HG03565 (cell line): ENCODE measurements around the gene MYL6B.
A peak's percentile ranks its signal among the peaks of the same experiment; 100 is the strongest.
"Not testable (repeated sequence)": the region's sequence is repeated elsewhere in the genome, so short reads cannot be mapped to it uniquely, and the experiment has no call there.

Experiments used
- ATAC-seq: cut with Tn5 transposase; IDR thresholded peaks from one replicate; pipeline ENCODE4 v1.9.1; 2021; ENCODE audit warnings: mild to moderate bottlenecking, moderate library complexity; ENCODE audit not compliant: unreplicated experiment

MYL6B gene

DNA sequence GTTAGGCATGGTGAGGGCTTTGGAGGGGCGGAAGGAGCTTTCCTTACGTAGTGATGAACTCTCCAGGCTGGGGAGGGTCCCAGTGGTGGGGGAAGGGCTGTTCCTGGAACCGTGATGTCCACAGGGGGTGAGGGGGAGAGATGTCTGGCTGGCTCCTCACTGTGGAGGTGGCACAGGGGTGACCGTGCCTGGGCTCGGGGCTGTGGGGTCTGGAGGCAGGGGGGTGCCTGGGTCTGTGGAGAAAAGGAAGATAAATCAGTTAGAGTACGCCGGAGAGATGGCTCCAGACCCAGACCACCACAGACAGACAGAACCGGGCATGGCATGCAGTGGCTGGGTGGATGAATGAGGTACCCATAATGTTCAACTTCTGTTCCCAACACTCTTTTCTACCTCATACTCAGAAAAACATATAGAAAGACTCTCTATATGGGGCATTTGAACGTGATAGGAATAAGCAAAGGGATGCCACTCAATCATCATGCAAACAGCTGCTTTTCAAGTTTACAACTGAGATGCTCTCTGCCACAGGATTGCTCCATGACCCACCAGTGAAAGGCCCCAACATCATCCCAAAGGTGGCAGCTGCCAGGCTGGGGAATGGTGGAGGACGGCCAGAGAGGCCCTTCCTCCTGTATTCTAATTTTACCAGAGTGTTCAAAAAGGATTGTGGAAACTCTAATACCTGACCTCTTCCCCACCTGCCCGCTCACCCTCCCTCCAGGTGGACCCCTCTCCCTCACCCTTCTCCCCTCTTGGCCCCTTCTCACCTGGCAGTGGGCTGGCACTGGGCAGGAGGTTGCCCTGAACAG is 11.4 kb downstream of the MYL6B start:
- no peak for ATAC-seq

DNA sequence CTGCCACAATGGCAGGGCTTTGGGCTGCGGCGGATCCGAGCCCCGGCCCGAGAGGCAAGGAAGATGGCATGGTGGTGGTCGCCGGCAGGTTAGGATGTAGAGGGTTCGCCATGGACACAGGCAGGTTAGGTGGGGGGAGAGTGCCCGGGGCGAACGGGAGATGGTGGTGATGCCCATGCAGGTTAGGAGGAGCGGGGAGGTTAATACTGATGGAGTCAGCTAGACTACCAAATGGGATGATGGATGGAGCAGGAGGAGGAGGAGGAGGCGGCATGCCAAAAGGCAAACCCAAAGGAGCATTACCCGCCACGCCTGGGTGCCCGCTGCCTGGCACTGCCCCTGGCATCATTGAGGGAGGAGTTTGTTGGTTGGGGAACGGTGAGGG is 11.9 kb downstream of the MYL6B start:
- ATAC-seq, result no peak

DNA sequence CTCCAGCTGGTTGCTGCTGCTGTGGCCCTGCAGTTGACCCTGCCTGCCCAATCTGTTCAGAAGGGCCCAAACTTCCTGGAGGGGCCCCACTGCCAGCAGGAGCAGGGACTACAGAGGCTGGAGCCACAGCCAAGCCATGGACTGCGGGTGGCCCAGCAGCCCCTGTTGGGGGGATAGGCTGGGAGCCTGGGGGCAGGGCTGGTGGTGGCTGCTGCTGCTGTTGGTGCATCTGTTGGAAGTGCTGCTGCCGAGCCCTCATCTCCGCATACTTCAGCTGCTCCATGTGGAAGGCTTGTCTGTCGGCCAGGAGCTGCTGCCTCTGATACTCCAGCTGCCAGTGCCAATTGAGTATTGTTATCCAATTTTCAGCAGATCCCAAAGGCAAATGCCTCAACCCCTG is 13.0 kb downstream of the MYL6B start:
- ATAC-seq, result no peak

DNA sequence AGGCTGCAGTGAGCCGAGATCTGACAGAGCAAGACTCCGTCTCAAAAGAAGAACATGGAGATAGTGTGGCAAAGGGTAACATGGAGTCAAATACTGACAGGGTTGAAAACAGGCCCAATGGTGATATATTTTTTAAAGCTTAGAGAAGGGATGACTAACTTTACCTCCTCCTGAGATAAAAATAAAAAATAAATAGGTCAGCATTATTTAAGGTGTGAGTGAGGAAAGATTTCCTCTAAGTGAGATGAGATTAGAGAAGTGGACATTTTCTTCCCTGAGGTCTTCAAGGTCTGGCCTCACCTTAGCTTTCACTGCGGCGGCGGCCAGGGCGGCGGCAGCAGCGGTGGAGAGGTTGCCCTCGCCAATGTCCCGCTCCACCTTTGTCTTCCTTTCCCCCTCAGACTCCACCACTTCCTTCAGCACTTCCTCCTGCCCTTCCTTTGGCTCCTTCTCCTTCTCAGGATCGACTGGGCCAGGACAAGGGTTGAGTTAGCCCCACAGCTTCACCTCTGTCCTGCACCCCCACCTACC is 16.9 kb downstream of the MYL6B start:
- no peak for ATAC-seq

DNA sequence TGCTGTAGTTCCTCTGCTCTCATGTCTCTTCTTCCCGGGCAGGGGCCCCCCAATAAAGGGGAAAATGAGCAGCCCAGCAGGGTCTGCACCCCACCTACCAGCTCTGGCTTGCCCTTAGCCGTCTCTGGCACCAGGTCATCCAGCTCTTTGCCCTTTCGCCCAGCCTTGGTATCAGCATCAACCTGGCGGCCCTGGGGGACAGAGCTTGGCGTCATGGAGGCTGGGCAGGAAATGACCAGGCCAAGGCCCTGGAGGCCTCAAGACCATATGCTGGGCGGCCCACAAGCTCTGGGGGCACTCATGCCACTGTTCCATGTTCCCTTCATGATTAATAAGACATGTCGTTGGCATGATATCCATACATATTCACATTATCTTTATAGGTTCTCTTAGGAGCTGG is 20.5 kb downstream of the MYL6B start:
- no peak for ATAC-seq

DNA sequence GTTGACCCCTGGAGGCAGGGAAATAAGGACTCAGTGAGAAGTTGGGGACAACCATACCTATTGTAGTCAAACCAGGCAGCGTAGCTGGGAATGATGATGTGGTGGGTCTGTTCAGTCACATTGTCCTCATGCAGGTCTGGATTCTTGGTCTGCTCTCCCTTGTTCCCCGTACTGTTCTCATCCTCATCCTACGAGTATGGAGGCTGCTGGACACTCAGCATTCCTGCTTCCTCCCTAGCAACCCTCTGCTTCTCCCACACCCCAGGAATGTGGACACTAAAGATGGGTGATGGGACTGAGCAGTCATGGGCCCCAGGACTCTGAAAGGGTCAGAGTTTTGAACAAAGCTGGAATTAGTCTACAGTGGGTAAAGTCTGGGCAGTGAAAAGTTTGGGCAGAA is 26.0 kb downstream of the MYL6B start:
- ATAC-seq, result no peak

DNA sequence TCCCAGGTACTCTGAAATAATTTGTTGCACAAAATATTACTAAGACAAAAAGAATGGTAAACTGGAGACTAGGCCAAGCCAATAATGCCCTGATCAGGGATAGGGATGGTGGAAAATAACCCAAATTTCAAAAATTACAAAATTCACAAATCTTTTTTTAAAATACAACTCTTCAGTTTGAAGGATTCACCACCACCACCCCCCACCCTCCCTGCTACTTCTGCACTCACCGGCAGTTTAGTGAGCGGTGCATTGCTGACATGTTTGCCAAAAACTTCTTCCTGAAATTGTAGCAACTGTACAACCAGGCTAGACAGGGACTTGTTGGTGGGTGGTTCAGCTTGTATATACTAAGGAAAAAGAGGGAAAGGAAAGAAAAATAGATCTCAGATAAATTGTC is 34.6 kb downstream of the MYL6B start:
- ATAC-seq, result no peak

DNA sequence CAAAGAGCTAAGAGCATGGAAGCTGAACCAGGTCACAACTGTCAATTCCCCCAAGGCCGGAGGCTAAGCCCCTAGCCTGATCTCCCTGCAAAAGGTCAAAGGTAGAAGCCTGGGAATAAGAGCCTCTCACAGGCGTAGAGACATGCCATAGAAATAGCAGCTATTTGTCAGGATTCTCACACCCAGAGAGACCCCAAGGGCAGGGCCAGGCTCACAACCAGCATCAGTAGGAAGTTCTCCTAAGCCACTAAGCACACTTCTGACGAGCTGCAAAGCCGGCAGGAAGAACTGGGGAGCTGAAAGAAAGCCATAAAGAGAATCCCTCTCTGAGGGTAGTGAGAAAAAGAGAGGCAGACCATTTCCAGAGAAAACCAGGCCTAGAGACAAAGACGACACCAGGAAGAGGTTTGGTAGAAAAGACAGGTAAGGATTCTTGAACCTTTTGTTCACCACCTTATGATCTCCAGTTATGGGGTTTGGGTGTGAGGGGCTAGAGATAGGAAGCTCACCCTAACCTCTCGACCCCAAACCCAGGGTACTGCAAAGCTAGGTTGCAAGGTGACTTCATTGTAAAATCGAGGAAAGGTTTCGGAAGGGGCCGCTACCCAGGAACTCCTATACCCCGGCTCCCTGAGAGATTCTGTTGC is 35.9 kb downstream of the MYL6B start:
- no peak for ATAC-seq

DNA sequence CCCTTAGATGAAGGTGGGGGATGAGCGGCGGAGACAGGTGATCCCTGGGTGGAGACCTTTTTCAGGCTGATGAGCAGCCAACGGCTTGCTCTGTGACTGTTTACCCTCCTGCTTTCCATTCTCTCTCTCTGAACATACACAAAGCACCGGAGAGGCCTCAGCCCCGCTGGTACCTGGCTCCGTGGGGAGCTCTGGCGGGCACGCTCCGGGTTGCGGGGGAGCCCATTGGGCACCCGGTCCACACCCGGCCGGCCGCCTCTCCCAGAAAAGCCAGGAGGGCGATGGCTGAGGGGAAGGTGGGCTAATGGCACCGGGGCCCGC is 36.4 kb downstream of the MYL6B start:
- ATAC-seq, result no peak

DNA sequence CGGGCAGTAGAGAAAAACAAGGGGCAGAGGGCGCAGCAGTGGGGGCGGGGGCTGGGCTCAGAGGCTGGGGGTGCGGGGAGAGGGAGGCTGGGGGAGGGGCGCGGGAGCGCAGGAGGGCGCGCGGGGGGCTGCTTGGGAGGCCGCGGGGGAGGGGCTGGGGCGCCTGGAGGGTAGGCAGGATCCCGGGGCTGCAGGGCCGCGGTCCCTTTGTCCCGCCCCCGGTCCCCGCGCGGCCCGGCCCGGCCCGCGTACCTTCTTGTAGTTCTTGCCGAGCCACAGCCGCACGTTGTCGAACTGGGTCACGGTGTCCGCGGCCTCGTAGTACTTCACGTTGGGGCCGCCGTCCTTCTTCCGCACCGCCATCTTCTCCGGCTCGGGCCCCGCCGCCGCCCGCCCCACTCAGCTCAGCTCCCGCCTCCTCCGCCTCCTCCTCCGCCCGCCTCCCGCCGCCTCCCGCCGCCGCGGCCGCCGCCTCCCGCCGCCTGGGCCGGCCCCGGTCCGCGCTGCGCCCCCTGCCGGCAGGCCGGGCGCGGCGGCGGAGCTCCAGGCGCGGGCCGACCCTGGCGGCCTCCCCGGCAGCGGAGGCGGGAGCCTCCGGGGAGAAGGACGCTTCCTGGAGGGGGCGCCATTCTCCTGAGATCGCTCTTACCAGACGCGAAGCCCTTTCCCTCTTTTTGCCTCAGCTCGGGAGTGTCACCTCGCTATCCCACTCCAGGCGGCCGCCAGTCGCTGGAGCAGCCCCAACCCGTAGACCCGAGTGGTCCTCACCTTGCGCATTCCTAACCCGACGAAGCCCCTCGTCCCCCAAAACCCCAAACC is 36.9 kb downstream of the MYL6B start, which contains the start of gene SMARCC2:
Gene SMARCC2, minus strand, starts transcription at position 385 of the 819 bp plus-strand sequence. Its CDS starts 22 bp downstream, at position 363.
- peak; percentile 53 for ATAC-seq

DNA sequence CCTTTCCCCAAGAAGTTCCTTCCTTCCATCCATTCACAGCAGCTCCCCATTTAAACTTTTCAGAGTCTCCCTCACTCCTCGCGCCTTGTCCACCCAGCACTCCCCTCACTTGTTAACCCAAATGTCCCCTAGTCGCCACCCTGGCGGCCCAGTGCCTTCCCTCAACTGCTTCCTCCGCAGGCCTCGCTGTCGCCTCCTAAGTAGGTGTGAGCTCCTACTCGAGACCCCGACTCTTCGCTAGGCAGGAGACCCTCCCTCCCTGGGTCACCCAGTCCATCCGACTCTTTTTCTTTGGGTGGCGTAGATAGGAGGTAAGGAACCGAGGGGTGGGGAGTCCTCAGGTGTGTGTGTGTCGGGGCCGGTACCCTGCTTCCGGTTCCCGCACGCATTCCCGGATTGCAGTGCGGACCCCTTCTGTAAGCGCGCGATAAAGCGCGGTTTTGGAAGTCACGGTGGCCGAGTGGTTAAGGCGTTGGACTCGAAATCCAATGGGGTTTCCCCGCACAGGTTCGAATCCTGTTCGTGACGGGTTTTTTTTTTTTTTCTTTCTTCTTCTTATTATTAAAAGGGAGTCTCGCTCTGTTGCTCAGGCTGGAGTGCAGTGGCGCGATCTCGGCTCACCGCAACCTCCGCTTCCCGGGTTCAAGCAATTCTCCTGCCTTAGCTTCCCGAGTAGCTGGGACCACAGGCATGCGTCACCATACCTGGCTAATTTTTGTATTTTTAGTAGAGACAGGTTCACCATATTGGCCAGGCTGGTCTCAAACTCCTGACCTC is 37.7 kb downstream of the MYL6B start:
- ATAC-seq, result no peak

DNA sequence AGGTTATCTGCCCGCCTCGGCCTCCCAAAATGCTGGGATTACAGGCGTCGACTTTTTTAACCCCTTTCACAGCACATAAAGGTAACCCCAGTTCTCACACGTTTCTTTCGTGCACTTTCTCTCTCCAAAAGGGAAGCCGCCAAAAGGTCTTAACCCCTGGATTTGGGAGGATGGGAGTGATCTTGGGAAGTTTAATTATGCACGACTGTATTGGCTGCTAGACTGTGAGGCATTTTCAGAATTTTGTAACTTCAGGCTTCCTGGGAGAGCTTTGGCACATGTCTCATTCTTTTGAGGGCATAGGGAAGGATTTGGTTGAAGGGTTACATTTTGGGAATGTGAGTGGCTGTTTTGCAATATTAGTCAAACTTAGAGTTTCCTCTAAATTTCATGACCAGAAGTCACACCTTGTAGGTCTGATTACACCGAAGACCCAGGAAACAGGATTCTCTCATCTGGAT is 38.3 kb downstream of the MYL6B start:
- ATAC-seq, result no peak

DNA sequence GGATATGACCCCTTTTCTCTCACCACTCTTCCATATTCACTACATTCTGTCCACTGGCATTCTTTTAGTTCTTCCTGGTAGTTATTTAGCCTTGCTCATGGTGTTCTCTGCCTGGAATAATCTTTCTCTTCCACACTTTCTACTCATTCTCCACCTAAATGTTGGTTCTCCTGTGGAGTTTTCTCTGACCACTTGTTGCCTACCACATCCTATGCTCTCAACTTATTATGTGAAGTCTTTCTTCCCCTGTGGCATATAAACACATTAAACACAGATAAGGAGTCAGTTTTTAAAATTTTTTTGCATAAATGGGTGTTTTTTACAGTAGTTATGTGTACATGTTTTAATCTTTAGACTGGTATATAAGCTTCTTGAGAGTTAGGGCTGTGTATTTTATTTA is 40.2 kb downstream of the MYL6B start:
- no peak for ATAC-seq

DNA sequence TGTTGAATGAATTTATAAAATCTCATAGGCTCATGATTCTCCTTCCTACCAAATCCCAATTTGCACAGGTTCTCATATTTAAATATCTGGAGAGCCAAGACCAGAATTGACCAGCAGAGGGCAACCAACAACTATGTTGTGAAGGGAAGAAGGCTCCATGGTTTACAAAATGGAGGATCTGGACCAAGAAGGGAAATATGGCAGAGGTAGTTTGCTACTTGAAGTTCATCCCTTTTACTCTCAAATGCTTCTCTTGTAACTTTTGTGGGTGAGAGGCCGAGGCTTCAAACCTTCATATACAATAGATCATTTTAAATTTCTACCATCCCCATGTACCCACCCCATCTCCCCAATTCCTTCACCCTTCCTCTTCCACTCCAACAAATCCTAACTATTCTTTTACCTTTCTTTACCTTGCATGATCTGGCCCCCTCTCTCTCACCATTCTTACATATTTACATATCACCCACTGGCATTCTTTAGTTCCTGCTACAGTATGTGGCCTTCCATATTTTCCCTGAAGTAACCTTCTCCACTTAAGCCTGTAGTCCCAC is 40.7 kb downstream of the MYL6B start:
- no peak for ATAC-seq

DNA sequence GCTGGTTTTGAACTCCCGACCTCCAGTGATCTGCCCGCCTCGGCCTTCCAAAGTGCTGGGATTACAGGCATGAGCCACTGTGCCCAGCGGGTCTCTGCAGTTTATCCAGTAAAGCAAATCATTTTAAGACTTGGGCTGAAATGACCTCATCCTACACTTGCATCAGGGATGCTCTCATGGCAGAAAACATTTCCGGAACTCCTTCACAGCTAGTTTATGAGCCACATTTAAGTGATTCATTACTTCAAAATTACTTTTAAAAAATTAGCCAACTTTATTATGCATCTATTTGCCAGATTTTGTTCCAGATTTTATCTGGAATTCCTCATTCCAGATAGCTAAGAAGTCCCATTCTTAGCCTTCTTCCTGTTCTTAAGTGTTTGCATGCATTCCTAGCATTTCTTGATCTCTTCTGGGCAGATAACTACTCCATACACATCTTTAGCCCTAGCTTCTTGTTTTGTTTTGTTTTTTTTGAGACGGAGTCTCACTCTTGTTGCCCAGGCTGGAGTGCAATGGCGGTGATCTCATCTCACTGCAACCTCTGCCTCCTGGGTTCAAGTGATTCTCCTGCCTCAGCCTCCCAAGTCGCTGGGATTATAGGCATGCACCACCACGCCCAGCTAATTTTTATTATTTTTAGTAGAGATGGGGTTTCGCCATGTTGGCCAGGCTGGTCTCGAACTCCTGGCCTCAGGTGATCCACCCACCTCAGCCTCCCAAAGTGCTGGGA is 44.6 kb downstream of the MYL6B start:
- ATAC-seq, result not testable (repeated sequence)

DNA sequence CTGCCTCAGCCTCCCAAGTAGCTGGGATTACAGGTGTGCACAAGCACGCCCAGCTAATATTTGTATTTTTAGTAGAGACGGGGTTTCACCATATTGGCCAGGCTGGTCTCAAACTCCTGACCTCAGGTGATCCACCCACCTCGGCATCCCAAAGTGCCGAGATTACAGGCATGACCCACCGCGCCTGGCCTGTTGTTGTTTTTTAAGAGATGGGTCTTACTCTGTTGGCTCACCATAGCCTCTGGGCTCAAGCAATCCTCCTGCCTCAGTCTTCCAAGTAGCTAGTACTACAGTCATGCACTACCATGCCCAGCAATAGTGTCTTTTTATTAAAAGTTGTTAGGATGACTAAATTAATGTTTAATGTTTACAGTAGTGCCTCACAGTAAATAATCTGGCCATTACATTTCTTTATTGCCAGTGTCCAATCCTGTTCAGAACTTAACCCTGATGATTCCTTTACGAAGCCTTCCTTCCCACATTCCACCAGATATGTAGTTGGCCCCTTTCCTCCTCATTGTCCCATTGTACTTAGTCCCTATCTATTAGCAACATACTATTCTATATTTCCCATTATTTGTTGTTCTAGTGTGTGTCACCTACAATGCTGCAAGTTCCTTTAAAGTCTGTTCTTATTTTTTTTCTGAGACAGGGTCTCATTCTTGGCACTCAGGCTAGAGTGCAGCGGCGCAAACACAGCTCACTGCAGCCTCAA is 45.7 kb downstream of the MYL6B start:
- no peak for ATAC-seq

DNA sequence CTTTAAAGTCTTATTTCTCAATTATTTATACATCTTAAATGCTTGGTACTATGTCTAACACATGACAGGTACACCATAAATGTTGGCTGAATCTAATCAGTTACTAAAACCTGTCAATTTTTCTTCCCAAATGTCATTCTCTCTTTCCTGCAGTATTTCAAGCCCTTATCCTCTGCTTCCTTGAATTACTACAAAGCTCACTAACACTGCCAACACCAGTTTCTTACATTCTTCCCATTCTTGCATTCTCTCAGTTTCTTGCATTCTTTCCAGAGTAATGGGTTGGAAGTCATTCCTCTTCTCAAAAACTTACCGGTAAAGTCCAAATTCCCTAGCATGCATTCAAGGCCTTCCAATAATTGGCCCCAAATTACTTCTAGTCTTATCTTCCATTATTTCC is 46.4 kb downstream of the MYL6B start:
- no peak for ATAC-seq

DNA sequence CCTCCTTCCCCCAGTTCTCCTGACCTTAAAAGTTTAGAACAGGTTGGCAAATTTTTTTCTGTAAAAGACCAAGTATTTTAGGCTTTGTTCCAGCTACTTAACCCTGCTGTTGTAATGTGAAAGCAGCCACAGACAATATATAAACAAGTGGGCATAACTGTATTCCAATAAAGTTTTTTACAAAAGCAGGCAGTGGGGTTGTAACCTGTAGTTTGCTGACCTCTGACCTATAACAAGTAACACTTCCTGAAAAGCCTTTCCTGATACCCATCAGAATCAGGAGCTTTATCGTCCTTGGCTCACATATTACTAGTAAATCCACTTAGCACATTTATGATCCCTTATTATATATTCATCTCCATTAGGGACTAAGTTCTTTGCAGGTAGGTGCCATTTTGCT is 50.0 kb downstream of the MYL6B start:
- no peak for ATAC-seq

DNA sequence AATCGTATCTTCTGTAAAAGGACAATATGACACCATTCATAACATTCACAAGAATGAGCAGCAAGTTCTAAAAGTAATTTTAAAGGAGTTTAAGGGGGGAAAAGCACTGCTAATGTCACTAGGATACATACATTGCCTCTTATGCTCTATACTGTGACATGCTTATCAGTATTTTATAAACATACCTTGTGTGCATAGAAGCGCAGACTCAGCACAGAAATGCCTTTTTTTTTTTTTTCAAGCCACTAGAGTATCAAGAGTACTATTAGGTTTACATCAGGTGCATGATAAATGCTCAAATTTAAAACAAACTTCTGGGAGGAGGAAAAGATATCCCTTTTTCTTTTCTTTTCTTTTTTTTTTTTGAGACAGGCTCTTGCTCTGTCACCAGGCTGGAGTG is 50.5 kb downstream of the MYL6B start:
- ATAC-seq, result no peak
